Raji (cell line): ENCODE data around the gene ADCY5.

Source experiments
- POLR2A ChIP-seq: IDR thresholded peaks from 2 replicates; pipeline ENCODE4 v1.6.1; 2011; ENCODE audit warnings: low read depth, low read length, control low read depth; ENCODE audit not compliant: insufficient read depth

ADCY5 gene

GRCh38 chr3:123290107-123290930, 158.6 kb downstream of the ADCY5 start:
- no peak for TF ChIP-seq POLR2A

GRCh38 chr3:123289391-123290106, 159.3 kb downstream of the ADCY5 start:
- TF ChIP-seq POLR2A: no peak

GRCh38 chr3:123287962-123288302, 161.0 kb downstream of the ADCY5 start:
- TF ChIP-seq POLR2A: no peak

GRCh38 chr3:123287051-123287961, 161.6 kb downstream of the ADCY5 start:
- TF ChIP-seq POLR2A: no peak

GRCh38 chr3:123286308-123287023, 162.4 kb downstream of the ADCY5 start:
- TF ChIP-seq POLR2A: no peak

- no peak for TF ChIP-seq POLR2A
Measured at GRCh38 chr3:123285931-123286307, 163.0 kb downstream of the ADCY5 start.

GRCh38 chr3:123285479-123285878, 163.4 kb downstream of the ADCY5 start:
- no peak for TF ChIP-seq POLR2A

GRCh38 chr3:123285066-123285465, 163.8 kb downstream of the ADCY5 start:
- TF ChIP-seq POLR2A: no peak

- TF ChIP-seq POLR2A: no peak
Measured at GRCh38 chr3:123284399-123285010, 164.4 kb downstream of the ADCY5 start.

GRCh38 chr3:123283657-123284398, 165.1 kb downstream of the ADCY5 start:
- no peak for TF ChIP-seq POLR2A

GRCh38 chr3:123283074-123283473, 165.8 kb downstream of the ADCY5 start:
- TF ChIP-seq POLR2A: no peak

GRCh38 chr3:123282461-123282860, 166.4 kb downstream of the ADCY5 start:
- no peak for TF ChIP-seq POLR2A

- no peak for TF ChIP-seq POLR2A
Measured at GRCh38 chr3:123281929-123282328, 167.0 kb downstream of the ADCY5 start.

- TF ChIP-seq POLR2A: no peak
Measured at GRCh38 chr3:123281406-123281805, 167.5 kb downstream of the ADCY5 start.
